PC-3 (cell line): ENCODE results near the gene CYP2J2. TPM values are rescaled to one million over a fixed set of nuclear protein-coding genes. Genes with fewer than 3 reads are reported as not detected.

Experiments
- ATAC-seq: fragments of 200-7000 bp; cut with Tn5 transposase; 2 replicates; pipeline ENCODE4 v1.9.1; 2020; ENCODE audit warnings: mild to moderate bottlenecking, moderate library complexity
- BruUV-seq: library from RNA; stranded (reverse); fragments of 400-500 nt; replicated peaks from 2 replicates; lab custom pipeline; 2021; lab: Mats Ljungman, UMichigan
- CTCF ChIA-PET: fragments of 300-600 bp; sonication (Branson Sonifier 250); formaldehyde crosslinking; loops from one replicate; lab custom pipeline; 2022; ENCODE audit warnings: antibody characterized with exemption; lab: Charles Lee
- POLR2A ChIA-PET: fragments of 300-600 bp; sonication (Branson Sonifier 250); formaldehyde crosslinking; loops from one replicate; lab custom pipeline; 2022; ENCODE audit warnings: antibody characterized with exemption; ENCODE audit not compliant: unreplicated experiment; lab: Charles Lee
- DNase-seq: peaks from one replicate; pipeline ENCODE4 v3.0.0-alpha.2; 2015
- H2AFZ ChIP-seq: fragments of 300-600 bp; sonication (generic); 2 replicates; pipeline ENCODE4 v1.6.0; 2016; ENCODE audit warnings: antibody characterized with exemption, low read length
- H3F3A ChIP-seq: fragments of 300-600 bp; sonication (generic); one replicate; pipeline ENCODE4 v1.6.0; 2017; ENCODE audit warnings: antibody characterized with exemption, low read length, control low read depth, mild to moderate bottlenecking; ENCODE audit not compliant: unreplicated experiment
- H3K27ac ChIP-seq: fragments of 300-600 bp; sonication (generic); 2 replicates; pipeline ENCODE4 v1.5.1; 2016; ENCODE audit warnings: mild to moderate bottlenecking, low read length
- H3K27me3 ChIP-seq: fragments of 300-600 bp; sonication (generic); 2 replicates; pipeline ENCODE4 v1.6.1; 2016; ENCODE audit warnings: low read length, mixed read lengths
- H3K36me3 ChIP-seq: fragments of 300-600 bp; sonication (generic); 2 replicates; pipeline ENCODE4 v1.6.1; 2016; ENCODE audit warnings: low read depth, mixed run types, low read length, mixed read lengths
- H3K4me1 ChIP-seq: fragments of 300-600 bp; sonication (generic); 2 replicates; pipeline ENCODE4 v1.5.1; 2016; ENCODE audit warnings: low read length; ENCODE audit not compliant: insufficient read depth
- H3K4me2 ChIP-seq: fragments of 300-600 bp; sonication (generic); 2 replicates; pipeline ENCODE4 v1.6.0; 2016; ENCODE audit warnings: low read length
- H3K4me3 ChIP-seq: fragments of 300-600 bp; sonication (generic); 2 replicates; pipeline ENCODE4 v1.5.1; 2016; ENCODE audit warnings: mild to moderate bottlenecking, low read length, mixed read lengths
- H3K79me2 ChIP-seq: fragments of 300-600 bp; sonication (generic); 2 replicates; pipeline ENCODE4 v1.6.1; 2017; ENCODE audit warnings: low read length, mixed read lengths
- H3K9ac ChIP-seq: fragments of 300-600 bp; sonication (generic); 2 replicates; pipeline ENCODE4 v1.6.0; 2016; ENCODE audit warnings: mild to moderate bottlenecking, low read length
- H3K9me2 ChIP-seq: fragments of 300-600 bp; sonication (generic); replicated peaks from 2 replicates; pipeline ENCODE4 v1.6.1; 2016; ENCODE audit warnings: mixed run types, low read length, mixed read lengths
- H3K9me3 ChIP-seq: fragments of 300-600 bp; sonication (generic); 2 replicates; pipeline ENCODE4 v1.6.1; 2016; ENCODE audit warnings: low read length, mixed read lengths
- H4K20me1 ChIP-seq: fragments of 300-600 bp; sonication (generic); 2 replicates; pipeline ENCODE4 v1.6.1; 2016; ENCODE audit warnings: low read length, mixed read lengths
- CTCF ChIP-seq: fragments of 300-600 bp; sonication (generic); conservative IDR thresholded peaks from 2 replicates; pipeline ENCODE4 v1.5.1; 2017; ENCODE audit warnings: antibody characterized with exemption, low read depth, mild to moderate bottlenecking, low read length
- EZH2 ChIP-seq: fragments of 300-600 bp; sonication (generic); IDR thresholded peaks from one replicate; pipeline ENCODE4 v1.6.1; 2017; ENCODE audit warnings: antibody characterized with exemption, mild to moderate bottlenecking, low read length; ENCODE audit not compliant: unreplicated experiment
- EZH2phosphoT487 ChIP-seq: fragments of 300-600 bp; sonication (generic); IDR thresholded peaks from 2 replicates; pipeline ENCODE4 v1.6.1; 2018; ENCODE audit warnings: mild to moderate bottlenecking, antibody characterized with exemption, low read length, borderline replicate concordance
- intact Hi-C: fragments of 100-400 bp; cut with micrococcal nuclease; formaldehyde crosslinking; loops from 2 replicates; pipeline ENCODE4 v1.9.0; 2023
- total RNA-seq: library from RNA; depleted of rRNA; stranded (reverse); fragments of >200 nt; gene quantifications from 2 replicates; pipeline ENCODE4 v1.2.3, GENCODE V29; 2014

Gene CYP2J2
- total RNA-seq, 1 experiment from 2014 or later = 0.44 TPM

- CTCF ChIA-PET = interaction anchor here (1.9 kb wide), 1 partner anchor 44 kb away, joined by 7 read pairs; no protein-coding TSS in a partner anchor
- no peaks in the 10 kb centered on the region for H3F3A ChIP-seq
- peak; percentile 61 for DNase-seq
- H2AFZ ChIP-seq = peak overlapping the region; percentile 64
- BruUV-seq = no TSS peak
- H3K36me3 ChIP-seq = no peaks in the 10 kb centered on the region
- H3K9me3 ChIP-seq = no peaks in the 10 kb centered on the region
- intact Hi-C loops = loop anchor here (1.0 kb wide), 1 partner anchor 44 kb away; no protein-coding TSS in a partner anchor
- TF ChIP-seq CTCF (peak; percentile 77), EZH2phosphoT487 (no peak), EZH2 (no peak)
- peak; percentile 93 for ATAC-seq
- H3K4me1 ChIP-seq = no peaks in the 10 kb centered on the region
- H3K79me2 ChIP-seq = no peaks in the 10 kb centered on the region
- no peak overlapping the region for H3K9ac ChIP-seq
- H3K9me2 ChIP-seq = no peaks in the 10 kb centered on the region
- H3K4me3 ChIP-seq = no peak overlapping the region; the same call in 1 of the 2 replicates
- H4K20me1 ChIP-seq = no peaks in the 10 kb centered on the region
- POLR2A ChIA-PET = no interaction called here
- no peak overlapping the region for H3K27ac ChIP-seq
- no peaks in the 10 kb centered on the region; the same call in 1 of the 2 replicates for H3K27me3 ChIP-seq
- peak overlapping the region; percentile 54 for H3K4me2 ChIP-seq
Measured at GRCh38 chr1:59903141-59903754, 23.3 kb downstream of the CYP2J2 start.

GRCh38 chr1:59901770-59902388 is 24.7 kb downstream of the CYP2J2 start:
- intact Hi-C loops = no loop called here
- POLR2A ChIA-PET = no interaction called here

More at GRCh38 chr1:59901770-59902388, 24.7 kb downstream of the CYP2J2 start:
- CTCF ChIA-PET = interaction anchor here (1.9 kb wide), 1 partner anchor 45 kb away, joined by 7 read pairs; no protein-coding TSS in a partner anchor
- BruUV-seq = no TSS peak
- DNase-seq (no peak), ATAC-seq (no peak)
- Histone ChIP-seq H3K9ac (no peak overlapping the region), H3K79me2 (no peaks in the 10 kb centered on the region), H2AFZ (no peak overlapping the region), H3K4me1 (no peaks in the 10 kb centered on the region), H3K4me3 (no peak overlapping the region), H3K9me3 (no peaks in the 10 kb centered on the region), H3K36me3 (no peaks in the 10 kb centered on the region), H3K4me2 (no peak overlapping the region), H3K27me3 (no peaks in the 10 kb centered on the region; the same call in 1 of the 2 replicates), H3K9me2 (no peaks in the 10 kb centered on the region), H4K20me1 (no peaks in the 10 kb centered on the region), H3F3A (no peaks in the 10 kb centered on the region), H3K27ac (no peak overlapping the region)
- TF ChIP-seq EZH2 (no peak), EZH2phosphoT487 (no peak), CTCF (no peak)
